Neural crest cell (in vitro differentiated cells): Measurements from ENCODE around the gene MRRF. TPM values are rescaled to one million over a fixed set of nuclear protein-coding genes. Genes with fewer than 3 reads are reported as not detected.

Experiments used
- DNase-seq: peaks from one replicate; pipeline ENCODE4 v3.0.0; 2021; ENCODE audit warnings: low read depth, mixed read lengths, low spot score
- H3K27ac Mint-ChIP-seq: one replicate; pipeline ENCODE4 v1.8.0; 2021; ENCODE audit warnings: mild to moderate bottlenecking, mixed read lengths; ENCODE audit not compliant: unreplicated experiment
- H3K27me3 Mint-ChIP-seq: 2 replicates; pipeline ENCODE4 v1.8.0; 2021; ENCODE audit warnings: low read depth, mild to moderate bottlenecking, mixed read lengths
- H3K36me3 Mint-ChIP-seq: 2 replicates; pipeline ENCODE4 v1.8.0; 2021; ENCODE audit warnings: low read depth, mild to moderate bottlenecking, mixed read lengths
- H3K4me1 Mint-ChIP-seq: 2 replicates; pipeline ENCODE4 v1.8.0; 2021; ENCODE audit warnings: mixed read lengths
- H3K4me3 Mint-ChIP-seq: one replicate; pipeline ENCODE4 v1.8.0; 2021; ENCODE audit warnings: mild to moderate bottlenecking, mixed read lengths
- H3K9me3 Mint-ChIP-seq: 2 replicates; pipeline ENCODE4 v1.8.0; 2021; ENCODE audit warnings: mixed read lengths
- total RNA-seq: library from RNA; stranded (reverse); gene quantifications from 2 replicates; pipeline ENCODE4 v1.2.1, GENCODE V29; 2021
- TF ChIP-seq, protein P1 (sequence below): fragments of 200-600 bp; sonication (generic); conservative IDR thresholded peaks from 2 replicates; pipeline ENCODE4 v1.5.0; 2021; ENCODE audit warnings: antibody characterized with exemption, mild to moderate bottlenecking

Gene MRRF
- total RNA-seq, 1 donor from 2014 or later: 40.1 TPM

DNA sequence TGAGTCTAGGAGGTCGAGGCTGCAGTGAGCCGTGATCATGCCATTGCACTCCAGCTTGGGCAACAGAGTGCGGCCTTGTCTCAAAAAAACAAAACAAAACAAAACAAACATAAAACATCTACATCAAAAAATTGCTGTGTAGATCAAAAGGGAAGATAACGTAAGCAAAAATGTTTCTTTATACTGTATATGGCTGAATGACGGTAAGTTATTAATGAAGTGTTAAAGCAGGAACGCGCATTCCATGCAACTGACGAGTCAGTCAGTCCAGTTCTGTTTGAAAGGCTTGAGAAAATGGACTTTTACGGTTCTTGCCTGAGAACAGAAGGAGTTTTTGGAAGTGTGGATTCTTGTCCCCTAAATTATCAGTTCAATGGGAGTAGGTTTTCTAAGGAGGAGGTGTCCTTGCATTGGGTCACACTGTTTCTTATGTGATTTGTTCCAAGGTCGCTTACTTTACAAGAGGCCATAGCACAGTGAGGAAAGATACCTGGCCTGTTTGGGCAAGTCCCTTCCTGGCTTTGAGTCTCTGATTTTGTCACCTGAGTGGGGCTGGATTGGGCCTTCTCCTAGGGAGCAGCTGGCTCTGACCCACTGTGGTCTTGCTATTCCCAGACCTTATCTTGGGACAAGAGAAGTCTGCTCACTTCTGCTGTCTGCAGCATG, 99.6 kb downstream of the MRRF start:
- Mint-ChIP-seq H3K36me3 (no peaks in the 10 kb centered on the region), H3K27me3 (peaks cover 7% of the 10 kb centered on the region), H3K27ac (no peak overlapping the region), H3K4me1 (no peaks in the 10 kb centered on the region), H3K4me3 (no peak overlapping the region), H3K9me3 (peaks cover 1% of the 10 kb centered on the region)
- DNase-seq: no peak
- TF ChIP-seq, protein P1, sequence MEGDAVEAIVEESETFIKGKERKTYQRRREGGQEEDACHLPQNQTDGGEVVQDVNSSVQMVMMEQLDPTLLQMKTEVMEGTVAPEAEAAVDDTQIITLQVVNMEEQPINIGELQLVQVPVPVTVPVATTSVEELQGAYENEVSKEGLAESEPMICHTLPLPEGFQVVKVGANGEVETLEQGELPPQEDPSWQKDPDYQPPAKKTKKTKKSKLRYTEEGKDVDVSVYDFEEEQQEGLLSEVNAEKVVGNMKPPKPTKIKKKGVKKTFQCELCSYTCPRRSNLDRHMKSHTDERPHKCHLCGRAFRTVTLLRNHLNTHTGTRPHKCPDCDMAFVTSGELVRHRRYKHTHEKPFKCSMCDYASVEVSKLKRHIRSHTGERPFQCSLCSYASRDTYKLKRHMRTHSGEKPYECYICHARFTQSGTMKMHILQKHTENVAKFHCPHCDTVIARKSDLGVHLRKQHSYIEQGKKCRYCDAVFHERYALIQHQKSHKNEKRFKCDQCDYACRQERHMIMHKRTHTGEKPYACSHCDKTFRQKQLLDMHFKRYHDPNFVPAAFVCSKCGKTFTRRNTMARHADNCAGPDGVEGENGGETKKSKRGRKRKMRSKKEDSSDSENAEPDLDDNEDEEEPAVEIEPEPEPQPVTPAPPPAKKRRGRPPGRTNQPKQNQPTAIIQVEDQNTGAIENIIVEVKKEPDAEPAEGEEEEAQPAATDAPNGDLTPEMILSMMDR: no peak

DNA sequence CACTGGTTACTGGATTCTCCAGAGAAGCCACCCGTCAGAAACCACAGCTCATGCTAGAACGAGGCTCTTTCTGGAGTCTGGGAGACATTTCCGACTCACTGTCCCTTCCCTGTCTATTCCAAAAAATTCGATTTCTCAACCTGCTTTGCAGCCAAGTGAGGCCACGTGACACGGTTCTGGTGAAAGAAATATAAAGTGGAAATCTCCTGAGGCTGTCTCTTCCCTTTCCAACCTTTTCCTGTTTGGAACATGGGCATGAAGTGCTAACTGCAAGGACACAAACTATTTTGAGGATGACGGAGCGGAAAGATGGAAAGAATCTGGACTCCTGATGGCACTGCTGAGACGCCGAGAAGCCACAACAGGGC, 100.1 kb downstream of the MRRF start:
- H3K9me3 Mint-ChIP-seq: no peaks in the 10 kb centered on the region
- TF ChIP-seq, protein P1: no peak

DNA sequence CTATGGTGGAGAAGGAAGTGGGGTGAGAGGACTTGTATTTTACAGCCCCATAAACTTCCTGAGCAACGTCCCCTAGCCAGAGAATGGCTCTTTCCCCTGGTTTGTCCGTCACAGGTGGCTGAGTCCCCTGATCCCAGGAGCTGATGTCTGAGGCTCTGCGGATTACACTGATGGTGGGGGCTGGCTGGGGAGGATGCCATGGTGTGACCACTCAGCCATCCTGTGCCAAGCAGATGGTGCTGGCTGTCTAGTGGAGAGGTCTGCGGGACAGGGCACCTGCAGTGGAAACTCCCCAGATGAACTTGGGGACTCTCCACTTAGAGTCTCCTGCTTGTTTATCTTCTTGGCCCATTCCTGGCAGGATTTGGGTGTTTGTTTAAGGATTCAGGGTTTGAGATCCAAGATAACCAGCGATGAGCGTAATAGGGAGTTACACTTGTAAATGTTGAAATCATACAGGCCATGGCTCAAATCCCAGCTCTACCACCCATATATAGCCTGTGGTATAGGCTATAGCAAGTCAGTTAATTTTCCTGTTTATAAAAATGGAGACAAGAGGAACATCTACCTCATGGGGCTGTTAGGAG, 101.5 kb downstream of the MRRF start:
- Mint-ChIP-seq H3K27me3 (peaks cover 21% of the 10 kb centered on the region), H3K4me3 (no peak overlapping the region), H3K36me3 (no peaks in the 10 kb centered on the region), H3K27ac (no peak overlapping the region), H3K4me1 (no peaks in the 10 kb centered on the region), H3K9me3 (no peaks in the 10 kb centered on the region)
- TF ChIP-seq, protein P1: no peak
- DNase-seq: no peak

More for the DNA sequence above, 100.1 kb downstream of the MRRF start:
- no peak for DNase-seq
- Mint-ChIP-seq H3K27ac (no peak overlapping the region), H3K27me3 (peaks cover 7% of the 10 kb centered on the region), H3K36me3 (no peaks in the 10 kb centered on the region), H3K4me1 (no peaks in the 10 kb centered on the region), H3K4me3 (no peak overlapping the region)

DNA sequence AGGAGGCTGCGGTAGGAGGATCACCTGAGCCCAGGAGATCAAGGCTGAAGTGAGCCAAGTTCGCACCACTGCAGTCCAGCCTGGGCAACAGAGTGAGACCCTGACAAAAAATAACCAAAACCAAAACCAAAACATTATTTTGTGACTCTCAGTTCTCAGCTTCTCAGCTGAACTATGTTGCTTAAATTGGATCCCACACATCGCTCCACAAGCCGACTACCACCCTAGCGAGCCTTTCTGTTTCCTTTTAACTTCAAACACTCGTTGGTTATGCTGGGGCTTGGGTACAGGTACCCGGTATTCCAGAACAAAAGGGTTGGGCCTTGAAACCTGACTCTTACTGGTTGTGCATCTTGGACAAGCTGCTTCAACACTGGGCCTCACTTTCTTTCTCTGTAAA, 102.4 kb downstream of the MRRF start:
- TF ChIP-seq, protein P1: no peak
- no peaks in the 10 kb centered on the region for H3K9me3 Mint-ChIP-seq
- no peaks in the 10 kb centered on the region for H3K4me1 Mint-ChIP-seq
- no peaks in the 10 kb centered on the region for H3K36me3 Mint-ChIP-seq
- no peak overlapping the region for H3K4me3 Mint-ChIP-seq
- DNase-seq: no peak
- peaks cover 30% of the 10 kb centered on the region for H3K27me3 Mint-ChIP-seq
- H3K27ac Mint-ChIP-seq: no peak overlapping the region

- H3K4me1 Mint-ChIP-seq: no peaks in the 10 kb centered on the region
- peaks cover 39% of the 10 kb centered on the region for H3K27me3 Mint-ChIP-seq
- H3K27ac Mint-ChIP-seq: no peak overlapping the region
- TF ChIP-seq, protein P1: no peak
- H3K9me3 Mint-ChIP-seq: no peaks in the 10 kb centered on the region
- no peak overlapping the region for H3K4me3 Mint-ChIP-seq
- DNase-seq: no peak
- H3K36me3 Mint-ChIP-seq: no peaks in the 10 kb centered on the region
Observed at GRCh38 chr9:122367774-122368460, 103.2 kb downstream of the MRRF start.
